ENCODE data around the gene NBPF26.
"Not testable (repeated sequence)": the region's sequence is repeated elsewhere in the genome, so short reads cannot be mapped to it uniquely, and the experiment has no call there.

NBPF26 gene

GRCh38 chr1:120723715-120724402, at the start of gene NBPF26:
Gene NBPF26 (plus strand): TSS chr1:120723945.
- peak; percentile 42 to 75 for DNase-seq (ENCODE audit: low read depth in 2 of 2)

- not testable (repeated sequence) for DNase-seq (ENCODE audit: low read depth in 2 of 2)
These were observed 43.5 kb upstream of the NBPF26 start for GRCh38 chr1:120680106-120680819.

- not testable (repeated sequence) for DNase-seq (ENCODE audit: low read depth in 2 of 2)
These were observed 42.8 kb upstream of the NBPF26 start for GRCh38 chr1:120680938-120681337.

GRCh38 chr1:120684397-120684796, 39.3 kb upstream of the NBPF26 start:
- not testable (repeated sequence) for DNase-seq (ENCODE audit: low read depth in 2 of 2)

- not testable (repeated sequence) for DNase-seq (ENCODE audit: low read depth in 2 of 2)
These were observed 38.1 kb upstream of the NBPF26 start for GRCh38 chr1:120685622-120686021.

- DNase-seq (ENCODE audit: low read depth in 2 of 2), result not testable (repeated sequence)
These were observed 36.5 kb upstream of the NBPF26 start for GRCh38 chr1:120687250-120687649.

- DNase-seq (ENCODE audit: low read depth in 2 of 2), result not testable (repeated sequence)
These were observed 22.8 kb upstream of the NBPF26 start for GRCh38 chr1:120700807-120701562.

GRCh38 chr1:120723358-120723714, 409 bp upstream of the NBPF26 start:
- not testable (repeated sequence) for DNase-seq (ENCODE audit: low read depth in 2 of 2)

- DNase-seq (ENCODE audit: low read depth in 2 of 2), result not testable (repeated sequence)
These were observed 762 bp downstream of the NBPF26 start for GRCh38 chr1:120724507-120724906.

GRCh38 chr1:120728811-120729210, 5.1 kb downstream of the NBPF26 start:
- DNase-seq (ENCODE audit: low read depth in 2 of 2), result peak in 1 of 2 donors; percentile 5

GRCh38 chr1:120769090-120769489, 45.3 kb downstream of the NBPF26 start:
- DNase-seq (ENCODE audit: low read depth in 2 of 2), result not testable (repeated sequence)

- not testable (repeated sequence) for DNase-seq (ENCODE audit: low read depth in 2 of 2)
These were observed 81.7 kb downstream of the NBPF26 start for GRCh38 chr1:120805452-120805851.

GRCh38 chr1:120811822-120812221, 88.1 kb downstream of the NBPF26 start:
- DNase-seq (ENCODE audit: low read depth in 2 of 2), result peak in 1 of 2 donors; percentile 11

- DNase-seq (ENCODE audit: low read depth in 2 of 2), result not testable (repeated sequence)
These were observed 101.3 kb downstream of the NBPF26 start for GRCh38 chr1:120825051-120825450.

GRCh38 chr1:120826623-120827022, 102.9 kb downstream of the NBPF26 start:
- not testable (repeated sequence) for DNase-seq (ENCODE audit: low read depth in 2 of 2)

- peak; percentile 63 to 71 for DNase-seq (ENCODE audit: low read depth in 2 of 2)
These were observed 120.6 kb downstream of the NBPF26 start for GRCh38 chr1:120844186-120844944.

GRCh38 chr1:120844945-120845330, 121.2 kb downstream of the NBPF26 start:
- DNase-seq (ENCODE audit: low read depth in 2 of 2), result not testable (repeated sequence)

- not testable (repeated sequence) for DNase-seq (ENCODE audit: low read depth in 2 of 2)
These were observed 125.9 kb downstream of the NBPF26 start for GRCh38 chr1:120849400-120850286.

- DNase-seq (ENCODE audit: low read depth in 2 of 2), result not testable (repeated sequence)
These were observed 126.5 kb downstream of the NBPF26 start for GRCh38 chr1:120850287-120850536.

- peak; percentile 49 to 78 for DNase-seq (ENCODE audit: low read depth in 2 of 2)
These were observed 127.0 kb downstream of the NBPF26 start for GRCh38 chr1:120850537-120851421.

Data from stimulated activated CD4-positive, alpha-beta T cell treated with anti-CD3 and anti-CD28 coated beads, Interleukin-4, amount 100 ng/mL, for 48 hours (primary cell).